ENCODE results near the gene MME. TPM values are rescaled to one million over a fixed set of nuclear protein-coding genes. Genes with fewer than 3 reads are reported as not detected.
A peak's percentile ranks its signal among the peaks of the same experiment; 100 is the strongest.

MME gene
- total RNA-seq, result under 1 TPM; 0.06 to 0.17 TPM

GRCh38 chr3:155079746-155080487, at the start of gene MME:
Gene MME, plus strand, starts transcription at chr3:155080319. Its CDS starts 3,849 bp downstream, at chr3:155084168.
- H3K27me3 Mint-ChIP-seq, result peaks cover 44% of the 10 kb centered on the region
- ATAC-seq (ENCODE audit: low read depth) (no peak), DNase-seq (peak; percentile 28)

GRCh38 chr3:155031186-155031585, 48.9 kb upstream of the MME start:
- Mint-ChIP-seq H3K27me3 (no peaks in the 10 kb centered on the region), H3K4me3 (no peak overlapping the region), H3K9me3 (peaks cover 2% of the 10 kb centered on the region), H3K4me1 (no peaks in the 10 kb centered on the region), H3K36me3 (no peaks in the 10 kb centered on the region), H3K27ac (no peak overlapping the region)
- DNase-seq (no peak), ATAC-seq (ENCODE audit: low read depth) (no peak)
- POLR2A ChIA-PET, result no interaction called here

More at GRCh38 chr3:155079746-155080487, at the start of gene MME:
- H3K36me3 Mint-ChIP-seq, result no peaks in the 10 kb centered on the region
- H3K9me3 Mint-ChIP-seq, result peaks cover 2% of the 10 kb centered on the region
- H3K4me1 Mint-ChIP-seq, result peaks cover 6% of the 10 kb centered on the region
- H3K27ac Mint-ChIP-seq, result no peak within 1 kb of the TSS
- POLR2A ChIA-PET, result no interaction called here
- no peak within 1 kb of the TSS for H3K4me3 Mint-ChIP-seq

GRCh38 chr3:155032918-155033317, 47.2 kb upstream of the MME start:
- no peaks in the 10 kb centered on the region for H3K36me3 Mint-ChIP-seq
- no peaks in the 10 kb centered on the region for H3K27me3 Mint-ChIP-seq
- H3K9me3 Mint-ChIP-seq, result peaks cover 2% of the 10 kb centered on the region
- POLR2A ChIA-PET, result no interaction called here
- DNase-seq (no peak), ATAC-seq (ENCODE audit: low read depth) (no peak)
- H3K27ac Mint-ChIP-seq, result no peak overlapping the region
- no peak overlapping the region for H3K4me3 Mint-ChIP-seq
- no peaks in the 10 kb centered on the region for H3K4me1 Mint-ChIP-seq

GRCh38 chr3:155034786-155035185, 45.3 kb upstream of the MME start:
- Mint-ChIP-seq H3K4me1 (no peaks in the 10 kb centered on the region), H3K9me3 (no peaks in the 10 kb centered on the region), H3K36me3 (no peaks in the 10 kb centered on the region), H3K27ac (no peak overlapping the region), H3K27me3 (no peaks in the 10 kb centered on the region), H3K4me3 (no peak overlapping the region)
- POLR2A ChIA-PET, result no interaction called here
- DNase-seq, result no peak
- no peak for ATAC-seq (ENCODE audit: low read depth)

- DNase-seq, result no peak
- Mint-ChIP-seq H3K36me3 (no peaks in the 10 kb centered on the region), H3K27me3 (no peaks in the 10 kb centered on the region), H3K4me3 (no peak overlapping the region), H3K27ac (no peak overlapping the region), H3K4me1 (no peaks in the 10 kb centered on the region), H3K9me3 (no peaks in the 10 kb centered on the region)
- ATAC-seq (ENCODE audit: low read depth), result no peak
- POLR2A ChIA-PET, result no interaction called here
Measured at GRCh38 chr3:155035553-155035952, 44.6 kb upstream of the MME start.

GRCh38 chr3:155037508-155038202, 42.5 kb upstream of the MME start:
- POLR2A ChIA-PET, result no interaction called here
- no peak for ATAC-seq (ENCODE audit: low read depth)
- DNase-seq, result no peak
- Mint-ChIP-seq H3K4me3 (no peak overlapping the region), H3K4me1 (no peaks in the 10 kb centered on the region), H3K36me3 (no peaks in the 10 kb centered on the region), H3K27ac (no peak overlapping the region), H3K27me3 (no peaks in the 10 kb centered on the region), H3K9me3 (no peaks in the 10 kb centered on the region)

GRCh38 chr3:155038203-155038554, 41.9 kb upstream of the MME start:
- DNase-seq (no peak), ATAC-seq (ENCODE audit: low read depth) (no peak)
- H3K27ac Mint-ChIP-seq, result no peak overlapping the region
- no peaks in the 10 kb centered on the region for H3K4me1 Mint-ChIP-seq
- no peaks in the 10 kb centered on the region for H3K36me3 Mint-ChIP-seq
- no peaks in the 10 kb centered on the region for H3K27me3 Mint-ChIP-seq
- POLR2A ChIA-PET, result no interaction called here
- no peaks in the 10 kb centered on the region for H3K9me3 Mint-ChIP-seq
- no peak overlapping the region for H3K4me3 Mint-ChIP-seq

- no peaks in the 10 kb centered on the region for H3K27me3 Mint-ChIP-seq
- DNase-seq (no peak), ATAC-seq (ENCODE audit: low read depth) (no peak)
- POLR2A ChIA-PET, result no interaction called here
- H3K9me3 Mint-ChIP-seq, result peaks cover 12% of the 10 kb centered on the region
- no peaks in the 10 kb centered on the region for H3K4me1 Mint-ChIP-seq
- no peak overlapping the region for H3K4me3 Mint-ChIP-seq
- no peak overlapping the region for H3K27ac Mint-ChIP-seq
- H3K36me3 Mint-ChIP-seq, result no peaks in the 10 kb centered on the region
Measured at GRCh38 chr3:155046935-155047334, 33.2 kb upstream of the MME start.

GRCh38 chr3:155047672-155048071, 32.4 kb upstream of the MME start:
- Mint-ChIP-seq H3K4me3 (no peak overlapping the region), H3K27ac (no peak overlapping the region), H3K9me3 (peaks cover 13% of the 10 kb centered on the region), H3K36me3 (no peaks in the 10 kb centered on the region), H3K4me1 (no peaks in the 10 kb centered on the region), H3K27me3 (no peaks in the 10 kb centered on the region)
- DNase-seq (no peak), ATAC-seq (ENCODE audit: low read depth) (no peak)
- POLR2A ChIA-PET, result no interaction called here

GRCh38 chr3:155049959-155050358, 30.2 kb upstream of the MME start:
- Mint-ChIP-seq H3K36me3 (no peaks in the 10 kb centered on the region), H3K27ac (no peak overlapping the region), H3K27me3 (no peaks in the 10 kb centered on the region), H3K4me3 (no peak overlapping the region), H3K4me1 (no peaks in the 10 kb centered on the region), H3K9me3 (peaks cover 20% of the 10 kb centered on the region)
- no peak for DNase-seq
- no peak for ATAC-seq (ENCODE audit: low read depth)
- POLR2A ChIA-PET, result no interaction called here

GRCh38 chr3:155052470-155052869, 27.6 kb upstream of the MME start:
- Mint-ChIP-seq H3K27me3 (no peaks in the 10 kb centered on the region), H3K4me1 (no peaks in the 10 kb centered on the region), H3K9me3 (peaks cover 20% of the 10 kb centered on the region), H3K27ac (no peak overlapping the region), H3K36me3 (no peaks in the 10 kb centered on the region), H3K4me3 (no peak overlapping the region)
- DNase-seq (no peak), ATAC-seq (ENCODE audit: low read depth) (no peak)
- POLR2A ChIA-PET, result no interaction called here

GRCh38 chr3:155053756-155054155, 26.4 kb upstream of the MME start:
- no peak overlapping the region for H3K4me3 Mint-ChIP-seq
- no peak overlapping the region for H3K27ac Mint-ChIP-seq
- no peak for ATAC-seq (ENCODE audit: low read depth)
- DNase-seq, result no peak
- POLR2A ChIA-PET, result no interaction called here
- H3K9me3 Mint-ChIP-seq, result peaks cover 20% of the 10 kb centered on the region
- H3K36me3 Mint-ChIP-seq, result no peaks in the 10 kb centered on the region
- H3K4me1 Mint-ChIP-seq, result no peaks in the 10 kb centered on the region
- H3K27me3 Mint-ChIP-seq, result no peaks in the 10 kb centered on the region

- H3K36me3 Mint-ChIP-seq, result no peaks in the 10 kb centered on the region
- no peaks in the 10 kb centered on the region for H3K9me3 Mint-ChIP-seq
- ATAC-seq (ENCODE audit: low read depth) (no peak), DNase-seq (no peak)
- no peak overlapping the region for H3K27ac Mint-ChIP-seq
- POLR2A ChIA-PET, result no interaction called here
- H3K4me1 Mint-ChIP-seq, result no peaks in the 10 kb centered on the region
- H3K4me3 Mint-ChIP-seq, result no peak overlapping the region
- H3K27me3 Mint-ChIP-seq, result no peaks in the 10 kb centered on the region
Measured at GRCh38 chr3:155064920-155065319, 15.2 kb upstream of the MME start.

- Mint-ChIP-seq H3K36me3 (no peaks in the 10 kb centered on the region), H3K27me3 (no peaks in the 10 kb centered on the region), H3K4me1 (no peaks in the 10 kb centered on the region), H3K4me3 (no peak overlapping the region), H3K9me3 (no peaks in the 10 kb centered on the region), H3K27ac (no peak overlapping the region)
- POLR2A ChIA-PET, result no interaction called here
- no peak for DNase-seq
- ATAC-seq (ENCODE audit: low read depth), result no peak
Measured at GRCh38 chr3:155065537-155065936, 14.6 kb upstream of the MME start.

All from activated naive CD8-positive, alpha-beta T cell treated with anti-CD3 and anti-CD28 coated beads, Interleukin-2, amount 10 ng/mL, durations not matched to agents 7 days and 5 days (primary cell).